NCI-H2081 (cell line): Measurements from ENCODE around the gene AGAP2.
"Not testable (repeated sequence)": the region's sequence is repeated elsewhere in the genome, so short reads cannot be mapped to it uniquely, and the experiment has no call there.

Source experiments
- DNase-seq, 2 experiments: peaks; one replicate each; lab custom pipeline; 2025; lab: John Stamatoyannopoulos, UW

AGAP2 gene

GRCh38 chr12:57738661-57739237, at the start of gene AGAP2:
Gene AGAP2 (minus strand): TSS chr12:57738742. CDS start chr12:57738246, 496 bp downstream.
- DNase-seq = peak; percentile 25 to 47

GRCh38 chr12:57783861-57784260, 45.3 kb upstream of the AGAP2 start:
- no peak for DNase-seq

- no peak for DNase-seq
Observed at GRCh38 chr12:57783466-57783801, 44.9 kb upstream of the AGAP2 start.

GRCh38 chr12:57782608-57783465, 44.3 kb upstream of the AGAP2 start, which contains the start of gene TSFM:
Gene TSFM (plus strand): TSS chr12:57782787. CDS start chr12:57782802, 15 bp downstream.
- DNase-seq = peak; percentile 93 to 96

- no peak for DNase-seq
Observed at GRCh38 chr12:57782243-57782607, 43.7 kb upstream of the AGAP2 start.

- DNase-seq = no peak
Observed at GRCh38 chr12:57781801-57782200, 43.3 kb upstream of the AGAP2 start.

GRCh38 chr12:57781244-57781643, 42.7 kb upstream of the AGAP2 start:
- DNase-seq = no peak

- DNase-seq = no peak
Observed at GRCh38 chr12:57780284-57780897, 41.8 kb upstream of the AGAP2 start.

- no peak for DNase-seq
Observed at GRCh38 chr12:57779736-57780135, 41.2 kb upstream of the AGAP2 start.

GRCh38 chr12:57777911-57778310, 39.4 kb upstream of the AGAP2 start:
- DNase-seq = no peak

GRCh38 chr12:57777367-57777766, 38.8 kb upstream of the AGAP2 start:
- DNase-seq = no peak

GRCh38 chr12:57776247-57776587, 37.7 kb upstream of the AGAP2 start:
- DNase-seq = no peak

GRCh38 chr12:57775563-57776246, 37.2 kb upstream of the AGAP2 start:
- DNase-seq = no peak

- DNase-seq = no peak
Observed at GRCh38 chr12:57775044-57775443, 36.5 kb upstream of the AGAP2 start.

GRCh38 chr12:57774634-57775033, 36.1 kb upstream of the AGAP2 start:
- not testable (repeated sequence) for DNase-seq

- peak; percentile 28 to 36 for DNase-seq
Observed at GRCh38 chr12:57772429-57773322, 34.1 kb upstream of the AGAP2 start, which contains the start of gene EEF1AKMT3. Gene EEF1AKMT3 (plus strand): TSS chr12:57772614. CDS start chr12:57772725, 111 bp downstream.

- DNase-seq = peak; percentile 90 to 95
Observed at GRCh38 chr12:57771873-57772428, 33.4 kb upstream of the AGAP2 start, which contains the start of gene METTL1. Gene METTL1 (minus strand): TSS chr12:57772105. CDS start chr12:57772083, 22 bp downstream.

- DNase-seq = peak; percentile 84 to 89
Observed at GRCh38 chr12:57771236-57771872, 32.8 kb upstream of the AGAP2 start.

- DNase-seq = no peak
Observed at GRCh38 chr12:57770734-57771133, 32.2 kb upstream of the AGAP2 start.

GRCh38 chr12:57769594-57769993, 31.1 kb upstream of the AGAP2 start:
- DNase-seq = no peak
